ENCODE measurements around the gene SLC5A1. TPM values are rescaled to one million over a fixed set of nuclear protein-coding genes. Genes with fewer than 3 reads are reported as not detected.

SLC5A1 gene
- polyA plus RNA-seq, 1 donor from 2014 or later = not detected

GRCh38 chr22:32063701-32064100 is 20.6 kb downstream of the SLC5A1 start:
- Histone ChIP-seq H3K27me3 (ENCODE audit: insufficient read depth, low read depth, low read length) (no peaks in the 10 kb centered on the region), H3K4me2 (ENCODE audit: low read length) (no peak overlapping the region), H3K9me3 (ENCODE audit: low read length) (no peaks in the 10 kb centered on the region), H3K9me2 (ENCODE audit: insufficient read depth, low read length) (no peaks in the 10 kb centered on the region), H3K79me2 (replicated peaks; ENCODE audit: insufficient read depth, low read length) (no peaks in the 10 kb centered on the region), H4K20me1 (ENCODE audit: insufficient read depth) (no peaks in the 10 kb centered on the region), H3K9ac (ENCODE audit: low read length) (no peak overlapping the region), H3K36me3 (ENCODE audit: insufficient read depth, low read length) (no peaks in the 10 kb centered on the region), H3F3A (ENCODE audit: insufficient read depth, low read length, poor library complexity, severe bottlenecking) (no peaks in the 10 kb centered on the region), H2AFZ (ENCODE audit: low read depth, low read length) (no peak overlapping the region), H3K27ac (ENCODE audit: low read length) (no peak overlapping the region), H3K4me3 (ENCODE audit: low read length) (no peak overlapping the region)
- no peak for TF ChIP-seq TAF1 (IDR thresholded peaks at IDR 0.05; ENCODE audit: low read depth)
- no peak for TF ChIP-seq SMC3 (conservative IDR thresholded peaks at IDR 0.05; ENCODE audit: poor library complexity)
- no peak for TF ChIP-seq POLR2AphosphoS5 (IDR thresholded peaks at IDR 0.05)
- no peak for TF ChIP-seq REST (IDR thresholded peaks at IDR 0.05; ENCODE audit: borderline replicate concordance)

- Histone ChIP-seq H4K20me1 (ENCODE audit: insufficient read depth) (no peaks in the 10 kb centered on the region), H3K4me2 (ENCODE audit: low read length) (no peak overlapping the region), H3K27ac (ENCODE audit: low read length) (no peak overlapping the region), H3K9me3 (ENCODE audit: low read length) (no peaks in the 10 kb centered on the region), H2AFZ (ENCODE audit: low read depth, low read length) (no peak overlapping the region), H3K9me2 (ENCODE audit: insufficient read depth, low read length) (no peaks in the 10 kb centered on the region), H3F3A (ENCODE audit: insufficient read depth, low read length, poor library complexity, severe bottlenecking) (no peaks in the 10 kb centered on the region), H3K27me3 (ENCODE audit: insufficient read depth, low read depth, low read length) (no peaks in the 10 kb centered on the region), H3K4me3 (ENCODE audit: low read length) (no peak overlapping the region), H3K79me2 (replicated peaks; ENCODE audit: insufficient read depth, low read length) (no peaks in the 10 kb centered on the region), H3K36me3 (ENCODE audit: insufficient read depth, low read length) (no peaks in the 10 kb centered on the region), H3K9ac (ENCODE audit: low read length) (no peak overlapping the region)
- TF ChIP-seq SMC3 (conservative IDR thresholded peaks at IDR 0.05; ENCODE audit: poor library complexity) (no peak), POLR2AphosphoS5 (IDR thresholded peaks at IDR 0.05) (no peak), CTCF (IDR thresholded peaks at IDR 0.05; ENCODE audit: poor library complexity, severe bottlenecking) (no peak), RAD21 (conservative IDR thresholded peaks at IDR 0.05) (no peak), REST (IDR thresholded peaks at IDR 0.05; ENCODE audit: borderline replicate concordance) (no peak), TAF1 (IDR thresholded peaks at IDR 0.05; ENCODE audit: low read depth) (no peak), MXI1 (conservative IDR thresholded peaks at IDR 0.05; ENCODE audit: poor library complexity, severe bottlenecking) (no peak), EP300 (conservative IDR thresholded peaks at IDR 0.05; ENCODE audit: poor library complexity, severe bottlenecking) (no peak), EZH2 (IDR thresholded peaks at IDR 0.05; ENCODE audit: borderline replicate concordance, insufficient read depth, low read length, poor library complexity, severe bottlenecking) (no peak)
Measured at GRCh38 chr22:32066820-32067219, 23.8 kb downstream of the SLC5A1 start.

All from neural cell (in vitro differentiated cells).